GM19240 (cell line): Measurements from ENCODE around the gene KDM4C.
"Not testable (repeated sequence)": the region's sequence is repeated elsewhere in the genome, so short reads cannot be mapped to it uniquely, and the experiment has no call there.

Source experiments
- DNase-seq: peaks from one replicate; pipeline ENCODE4 v3.0.0; 2011; ENCODE audit warnings: low spot score; ENCODE audit not compliant: insufficient read length

Gene KDM4C

DNA sequence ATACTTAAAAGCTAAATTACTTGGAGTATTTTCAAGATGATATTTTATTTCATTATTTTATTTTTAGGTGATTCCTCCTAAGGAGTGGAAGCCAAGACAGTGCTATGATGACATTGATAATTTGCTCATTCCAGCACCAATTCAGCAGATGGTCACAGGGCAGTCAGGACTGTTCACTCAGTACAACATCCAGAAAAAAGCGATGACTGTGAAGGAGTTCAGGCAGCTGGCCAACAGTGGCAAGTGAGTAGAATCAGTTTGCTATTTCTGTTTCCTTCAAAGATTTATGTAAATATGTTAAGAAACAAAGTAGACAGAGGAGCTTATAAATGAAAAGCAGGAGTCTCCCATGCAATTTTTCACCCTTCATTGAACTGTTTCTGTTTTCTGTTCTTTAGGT lies 47.8 kb downstream of the KDM4C start:
- no peak for DNase-seq

GRCh38 chr9:6806318-6806717 lies 48.5 kb downstream of the KDM4C start:
- not testable (repeated sequence) for DNase-seq

DNA sequence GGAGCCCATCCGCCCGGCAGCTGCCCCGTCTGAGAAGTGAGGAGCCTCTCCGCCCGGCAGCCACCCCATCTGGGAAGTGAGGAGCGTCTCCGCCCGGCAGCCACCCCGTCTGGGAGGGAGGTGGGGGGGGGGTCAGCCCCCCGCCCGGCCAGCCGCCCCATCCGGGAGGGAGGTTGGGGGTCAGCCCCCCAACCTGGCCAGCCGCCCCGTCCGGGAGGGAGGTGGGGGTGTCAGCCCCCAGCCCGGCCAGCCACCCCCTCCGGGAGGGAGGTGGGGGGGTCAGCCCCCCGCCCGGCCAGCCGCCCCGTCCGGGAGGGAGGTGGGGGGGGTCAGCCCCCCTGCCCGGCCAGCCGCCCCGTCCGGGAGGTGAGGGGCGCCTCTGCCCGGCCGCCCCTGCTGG lies 49.9 kb downstream of the KDM4C start:
- DNase-seq: not testable (repeated sequence)

DNA sequence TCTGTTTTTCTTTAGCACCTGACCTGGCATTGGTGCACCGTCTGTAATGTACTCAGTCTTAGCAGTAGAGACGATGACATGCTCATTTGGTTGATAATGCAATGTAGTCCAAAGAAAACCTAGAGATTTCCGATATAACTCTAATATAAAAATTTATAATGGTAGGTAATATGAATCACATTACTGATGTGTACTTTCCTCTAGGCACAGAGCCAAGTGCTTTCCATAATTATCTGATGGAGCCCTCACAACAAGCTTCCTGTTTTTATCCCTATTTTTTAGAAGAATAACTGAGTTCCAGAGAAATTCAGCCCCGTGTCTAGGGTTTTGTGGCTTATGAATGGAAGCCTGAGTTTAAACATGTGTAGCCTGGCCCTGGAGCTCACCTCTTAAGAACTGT lies 53.7 kb downstream of the KDM4C start:
- DNase-seq: no peak

DNA sequence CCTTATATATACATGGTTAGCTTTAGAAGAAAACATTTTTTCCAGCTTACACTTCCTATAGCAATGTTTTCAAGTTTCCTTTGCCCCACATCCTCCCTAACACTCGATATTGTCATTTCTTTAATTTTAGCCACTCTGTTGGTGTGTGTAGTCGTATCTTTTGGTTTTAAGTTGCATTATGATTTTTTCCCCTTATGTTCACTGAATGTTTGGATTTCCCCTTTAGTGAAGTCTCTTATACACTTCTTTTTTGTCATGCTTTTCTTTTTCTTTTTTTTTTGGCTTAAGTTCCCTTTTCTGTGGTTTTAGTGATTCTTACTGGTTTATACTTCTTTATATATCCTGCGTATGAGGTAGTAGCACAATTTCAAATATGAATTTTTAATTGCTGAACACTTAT lies 58.8 kb downstream of the KDM4C start:
- no peak for DNase-seq

- DNase-seq: no peak
These were observed 60.6 kb downstream of the KDM4C start for GRCh38 chr9:6818292-6818922.

- DNase-seq: no peak
These were observed 61.3 kb downstream of the KDM4C start for GRCh38 chr9:6819112-6819511.

- DNase-seq: no peak
These were observed 61.8 kb downstream of the KDM4C start for GRCh38 chr9:6819529-6819928.

- DNase-seq: no peak
These were observed 64.9 kb downstream of the KDM4C start for GRCh38 chr9:6822696-6823095.

DNA sequence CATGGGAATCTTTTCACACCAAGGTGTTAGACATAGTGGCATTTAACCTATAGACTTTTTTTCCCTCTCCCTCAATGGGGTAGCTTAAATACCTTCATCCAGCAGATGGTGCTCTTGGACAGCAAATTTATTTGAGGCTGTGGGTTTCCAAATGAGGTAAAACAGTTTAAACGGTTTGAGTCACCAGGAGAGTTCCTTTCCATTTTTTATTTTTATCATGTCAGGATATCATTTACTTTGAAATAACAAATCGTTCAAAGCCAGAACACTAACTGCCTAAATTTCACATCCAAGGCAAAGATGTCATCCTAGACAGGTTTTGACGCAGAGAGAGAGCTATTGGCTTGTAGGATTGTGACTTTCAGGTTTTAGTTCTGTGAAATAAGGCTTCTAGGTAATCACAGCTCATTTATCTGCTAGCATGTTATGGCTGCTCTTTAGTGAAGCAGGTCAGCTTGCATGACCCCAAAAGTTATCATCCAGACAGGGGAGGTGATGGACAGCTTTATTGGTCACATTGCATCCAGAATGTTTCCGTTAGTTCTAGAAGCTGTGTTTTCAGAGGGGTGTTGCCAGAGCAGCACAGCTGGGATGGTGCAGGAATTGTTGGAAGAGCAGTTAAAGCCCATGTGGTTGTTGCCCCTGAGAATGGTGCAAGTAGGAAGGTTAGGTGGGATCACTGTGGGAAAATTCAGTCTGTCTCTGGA lies 69.8 kb downstream of the KDM4C start:
- DNase-seq: peak; percentile 23

DNA sequence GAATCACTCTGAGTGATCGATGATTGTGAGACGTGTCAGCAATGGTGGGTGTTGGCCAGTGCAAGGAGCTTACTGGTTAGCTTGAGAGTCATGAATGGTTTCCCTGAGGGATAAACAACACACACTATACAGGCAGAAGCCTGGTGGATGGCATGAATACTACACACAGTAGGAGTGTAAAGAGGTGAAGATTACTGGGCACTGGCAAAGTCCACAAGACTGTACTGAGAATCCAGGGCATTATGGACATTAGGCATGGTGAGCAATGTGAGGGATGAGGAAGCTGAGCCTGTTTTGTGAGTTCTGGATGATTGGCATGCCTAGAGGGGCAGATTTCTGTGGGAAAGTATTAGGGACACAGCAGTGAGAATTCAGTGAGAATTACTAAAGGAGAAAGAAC lies 71.3 kb downstream of the KDM4C start:
- no peak for DNase-seq

GRCh38 chr9:6829536-6829935 lies 71.8 kb downstream of the KDM4C start:
- DNase-seq: no peak

DNA sequence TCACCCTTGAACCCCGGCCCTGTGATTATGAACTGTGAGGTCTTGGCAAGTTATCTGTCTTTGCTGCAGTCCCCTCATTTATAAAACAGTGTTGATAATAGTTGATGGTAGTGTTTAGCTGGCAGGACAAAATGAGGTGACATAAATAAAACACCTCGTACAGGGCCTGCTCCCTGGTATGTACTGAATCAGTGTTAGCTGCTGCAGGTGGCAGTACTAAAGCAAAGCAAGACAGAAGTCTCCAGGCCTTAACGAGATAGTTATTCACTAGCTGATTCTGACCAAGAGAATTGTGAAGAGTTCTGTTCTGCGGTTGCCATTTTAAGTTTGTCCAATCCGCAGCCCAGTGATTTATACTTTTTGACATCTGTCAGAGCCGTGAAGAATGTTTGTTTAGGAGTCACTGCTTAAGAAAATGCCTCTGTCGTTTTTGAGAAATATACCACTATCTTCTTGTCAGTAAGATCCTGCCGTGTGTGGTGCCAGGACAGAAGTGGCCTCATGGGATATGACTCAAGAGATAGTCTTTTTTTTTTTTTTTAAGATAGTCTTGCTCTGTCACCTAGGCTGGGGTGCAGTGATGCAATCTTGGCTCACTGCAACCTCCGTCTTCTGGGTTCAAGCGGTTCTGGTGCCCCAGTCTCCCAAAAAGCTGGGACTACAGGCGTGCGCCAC lies 75.9 kb downstream of the KDM4C start:
- DNase-seq: no peak

- DNase-seq: no peak
These were observed 76.5 kb downstream of the KDM4C start for GRCh38 chr9:6834306-6834705.

DNA sequence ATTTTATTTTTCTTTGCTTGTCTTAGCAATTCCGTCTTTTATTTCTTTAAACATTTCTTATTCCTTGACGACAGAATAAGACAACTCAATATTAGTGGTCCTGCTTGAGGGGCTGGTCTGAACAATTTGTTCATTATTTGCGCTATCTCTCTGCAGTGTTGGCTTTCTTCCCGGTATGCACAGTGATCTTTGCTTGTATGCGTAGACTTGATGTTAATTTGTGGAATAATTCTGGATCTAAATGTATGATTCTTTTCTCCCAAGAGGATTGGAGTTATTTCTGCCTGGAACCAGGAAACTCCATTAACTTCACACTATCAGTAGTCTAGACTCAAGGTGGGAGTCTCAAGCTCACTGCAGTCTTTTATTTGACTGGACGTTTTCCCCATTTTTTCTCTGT lies 80.4 kb downstream of the KDM4C start:
- no peak for DNase-seq

GRCh38 chr9:6842584-6842947 lies 84.8 kb downstream of the KDM4C start:
- no peak for DNase-seq

- no peak for DNase-seq
These were observed 86.0 kb downstream of the KDM4C start for GRCh38 chr9:6843742-6844141.

DNA sequence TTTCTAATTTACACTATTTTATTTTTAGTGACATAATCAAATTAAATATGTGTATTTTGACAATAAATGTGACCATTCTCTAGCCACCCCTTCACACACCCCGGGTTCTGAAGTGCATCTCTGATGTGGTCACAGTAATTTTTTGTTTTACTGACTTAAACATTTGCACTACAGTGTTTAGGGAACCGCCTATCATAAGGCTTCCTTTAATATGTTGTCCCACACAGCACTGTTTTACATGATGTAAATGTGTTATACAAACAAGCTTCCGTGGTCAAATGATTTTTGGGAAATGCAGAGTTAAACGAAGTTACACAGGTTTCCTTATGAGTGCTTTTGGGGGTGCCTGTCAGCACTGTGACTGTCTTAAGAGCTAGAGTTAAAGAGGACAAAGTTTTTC lies 86.5 kb downstream of the KDM4C start:
- no peak for DNase-seq

DNA sequence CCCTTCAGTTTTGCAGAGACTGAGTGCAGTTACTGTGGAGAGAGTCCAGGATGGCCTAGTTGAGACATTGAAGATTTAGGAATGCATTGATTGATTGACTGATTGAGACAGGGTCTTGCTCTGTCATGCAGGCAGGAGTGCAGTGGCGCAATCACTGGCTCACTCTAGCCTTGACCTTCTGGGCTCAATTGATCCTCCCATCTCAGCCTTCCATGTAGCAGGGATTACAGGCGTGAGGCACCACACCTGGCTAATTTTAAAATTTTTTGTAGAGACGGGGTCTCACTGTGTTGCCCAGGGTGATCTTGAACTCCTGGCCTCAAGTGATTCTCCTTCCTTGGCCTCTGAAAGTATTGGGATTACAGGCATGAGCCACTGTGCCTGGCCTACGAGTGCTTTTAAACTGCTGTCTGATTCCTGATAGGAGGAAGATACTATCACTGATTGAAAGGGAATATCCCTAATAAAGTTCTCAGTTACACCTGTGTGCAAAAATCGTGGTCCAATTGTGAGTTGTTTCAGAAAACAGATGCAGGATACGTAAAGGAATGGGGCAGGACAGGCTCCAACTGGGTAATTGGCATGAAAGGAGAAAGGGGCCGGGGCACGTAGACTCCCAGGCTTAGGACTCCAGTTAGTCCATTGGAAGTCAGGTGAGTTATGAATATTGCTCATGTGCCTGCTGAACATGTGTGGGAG lies 87.5 kb downstream of the KDM4C start:
- DNase-seq: no peak

DNA sequence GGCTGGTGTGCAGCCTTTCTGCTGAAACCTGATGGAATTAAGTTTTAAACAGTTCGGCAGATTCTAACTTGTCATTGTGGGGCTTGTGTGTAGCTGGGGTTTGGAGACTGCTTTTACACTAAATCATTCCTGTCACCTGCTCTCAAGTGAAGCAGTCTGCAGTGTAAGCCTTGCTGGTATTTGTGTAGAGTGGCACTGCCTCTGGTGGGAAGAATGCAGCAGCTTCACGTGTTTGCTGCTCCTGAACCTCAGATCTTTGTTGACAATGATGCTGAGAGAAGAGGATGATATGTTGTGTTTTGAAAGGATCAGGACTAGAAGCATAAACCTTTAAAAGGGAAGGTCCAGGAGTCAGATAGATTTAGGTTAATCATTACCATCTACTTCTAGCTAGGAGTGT lies 88.1 kb downstream of the KDM4C start:
- no peak for DNase-seq

DNA sequence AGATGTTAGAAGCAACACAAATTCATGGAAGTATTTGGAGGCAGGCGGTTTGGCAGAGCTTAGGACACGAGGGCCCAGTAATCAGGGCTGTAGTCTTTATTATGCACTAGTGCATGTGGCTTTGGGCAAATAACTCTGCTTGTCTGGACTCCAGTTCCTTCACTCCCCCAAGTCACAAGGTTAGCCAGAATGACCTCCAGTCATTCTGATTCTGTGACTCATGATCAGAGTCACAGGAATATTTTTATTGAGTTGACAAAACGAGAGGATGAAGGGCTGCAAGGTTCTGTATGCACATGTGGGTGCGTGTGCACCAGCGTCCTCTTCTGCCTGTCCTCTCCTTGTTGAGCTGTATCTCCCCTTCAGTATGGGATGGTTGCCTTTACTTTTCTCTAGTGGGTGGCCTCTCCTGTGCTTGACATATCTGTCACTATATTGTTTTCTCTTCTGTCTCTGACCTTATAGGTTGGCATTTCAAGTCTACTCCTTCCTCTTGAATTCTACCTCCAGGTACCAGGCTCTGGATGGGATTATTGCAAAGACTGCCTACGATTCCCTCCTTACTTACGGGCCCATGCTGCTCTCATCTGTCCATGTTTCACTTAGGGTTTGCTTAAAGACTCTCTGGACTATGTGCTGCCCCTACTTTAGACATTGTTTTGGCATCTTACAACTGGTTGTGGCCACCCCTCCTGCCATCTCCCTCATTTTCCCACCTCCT lies 94.6 kb downstream of the KDM4C start:
- DNase-seq: no peak

- DNase-seq: no peak
These were observed 98.1 kb downstream of the KDM4C start for GRCh38 chr9:6855860-6856259.
